ENCODE data around the gene PES1. TPM values are rescaled to one million over a fixed set of nuclear protein-coding genes. Genes with fewer than 3 reads are reported as not detected.

Gene PES1
- total RNA-seq, 1 donor from 2014 or later = 68.2 TPM

DNA sequence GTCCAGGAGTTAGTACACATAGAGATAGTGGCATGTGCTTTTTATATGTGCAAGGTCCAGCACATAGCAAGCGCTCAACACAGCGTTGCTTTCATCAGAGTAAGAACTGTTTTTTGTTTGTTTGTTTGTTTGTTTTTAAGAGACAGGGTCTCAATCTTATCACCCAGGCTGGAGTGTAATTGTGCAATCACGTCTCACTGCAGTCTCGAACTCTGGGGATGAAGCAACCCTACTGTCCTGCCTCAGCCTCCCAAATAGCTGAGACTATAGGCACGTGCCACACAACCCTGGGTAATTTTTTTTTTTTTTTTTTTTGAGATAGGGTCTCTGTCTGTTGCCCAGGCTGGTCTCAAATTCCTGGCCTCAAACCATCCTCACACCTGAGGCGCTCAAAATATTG, 26.1 kb upstream of the PES1 start:
- no peak for TF ChIP-seq CTCF (IDR thresholded peaks at IDR 0.05; ENCODE audit: unreplicated experiment)
- H3K9me3 Mint-ChIP-seq = no peaks in the 10 kb centered on the region
- peaks cover 11% of the 10 kb centered on the region for H3K36me3 Mint-ChIP-seq
- no peak overlapping the region for H3K4me3 Mint-ChIP-seq
- DNase-seq (ENCODE audit: low spot score in 2 of 2, unreplicated experiment in 2 of 2) = no peak
- H3K27me3 Mint-ChIP-seq (ENCODE audit: low read depth) = no peaks in the 10 kb centered on the region
- no peaks in the 10 kb centered on the region for H3K4me1 Mint-ChIP-seq
- H3K27ac Mint-ChIP-seq = no peak overlapping the region

GRCh38 chr22:30615543-30615954, 23.8 kb upstream of the PES1 start:
- no peaks in the 10 kb centered on the region for H3K9me3 Mint-ChIP-seq
- no peak for TF ChIP-seq CTCF (IDR thresholded peaks at IDR 0.05; ENCODE audit: unreplicated experiment)
- H3K27me3 Mint-ChIP-seq (ENCODE audit: low read depth) = no peaks in the 10 kb centered on the region
- no peak overlapping the region for H3K27ac Mint-ChIP-seq
- no peak overlapping the region for H3K4me3 Mint-ChIP-seq
- no peak for DNase-seq (ENCODE audit: low spot score in 2 of 2, unreplicated experiment in 2 of 2)
- H3K4me1 Mint-ChIP-seq = no peaks in the 10 kb centered on the region
- peaks cover 10% of the 10 kb centered on the region for H3K36me3 Mint-ChIP-seq

DNA sequence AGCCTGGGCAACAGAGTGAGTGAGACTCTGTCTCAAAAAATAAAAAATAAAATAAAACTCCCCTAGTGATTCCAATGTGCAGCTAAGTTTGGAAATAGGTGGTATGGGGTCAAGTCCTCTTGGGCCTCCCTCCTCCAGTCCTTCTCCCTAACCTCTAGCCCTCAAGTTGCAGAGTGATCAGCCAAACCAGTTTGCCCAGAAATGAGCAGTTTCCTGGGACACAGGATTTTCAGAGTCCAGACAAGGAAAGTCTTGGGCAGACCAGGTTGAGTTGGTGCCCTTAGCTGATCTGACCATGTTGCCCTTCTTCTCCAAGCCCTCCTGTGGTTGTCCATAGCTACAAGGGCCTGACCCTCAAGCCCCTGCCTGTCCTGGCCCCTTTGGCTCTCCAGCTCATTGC, 23.2 kb upstream of the PES1 start:
- H3K27ac Mint-ChIP-seq = no peak overlapping the region
- TF ChIP-seq CTCF (IDR thresholded peaks at IDR 0.05; ENCODE audit: unreplicated experiment) = no peak
- H3K9me3 Mint-ChIP-seq = no peaks in the 10 kb centered on the region
- H3K4me3 Mint-ChIP-seq = no peak overlapping the region
- no peak for DNase-seq (ENCODE audit: low spot score in 2 of 2, unreplicated experiment in 2 of 2)
- peaks cover 10% of the 10 kb centered on the region for H3K36me3 Mint-ChIP-seq
- H3K4me1 Mint-ChIP-seq = no peaks in the 10 kb centered on the region
- no peaks in the 10 kb centered on the region for H3K27me3 Mint-ChIP-seq (ENCODE audit: low read depth)

DNA sequence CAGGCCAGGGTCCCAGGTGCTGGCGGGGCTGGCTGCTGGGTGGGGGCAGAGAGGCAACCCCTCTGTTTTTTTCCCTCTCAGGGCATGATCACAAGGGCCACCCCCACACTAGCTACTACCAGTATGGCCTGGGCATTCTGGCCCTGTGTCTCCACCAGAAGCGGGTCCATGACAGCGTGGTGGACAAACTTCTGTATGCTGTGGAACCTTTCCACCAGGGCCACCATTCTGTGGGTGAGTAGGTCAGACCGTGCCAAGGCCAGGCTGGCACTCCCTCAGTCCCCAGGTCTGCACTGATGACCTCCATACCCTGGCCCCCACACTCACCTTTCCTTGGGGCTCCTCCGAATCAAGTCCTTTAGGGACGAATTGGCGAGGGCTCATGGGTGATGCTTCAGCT, 22.6 kb upstream of the PES1 start:
- no peak for DNase-seq (ENCODE audit: low spot score in 2 of 2, unreplicated experiment in 2 of 2)
- no peak overlapping the region for H3K4me3 Mint-ChIP-seq
- H3K27me3 Mint-ChIP-seq (ENCODE audit: low read depth) = no peaks in the 10 kb centered on the region
- peaks cover 10% of the 10 kb centered on the region for H3K36me3 Mint-ChIP-seq
- no peak for TF ChIP-seq CTCF (IDR thresholded peaks at IDR 0.05; ENCODE audit: unreplicated experiment)
- H3K27ac Mint-ChIP-seq = no peak overlapping the region
- no peaks in the 10 kb centered on the region for H3K9me3 Mint-ChIP-seq
- peaks cover 2% of the 10 kb centered on the region for H3K4me1 Mint-ChIP-seq

DNA sequence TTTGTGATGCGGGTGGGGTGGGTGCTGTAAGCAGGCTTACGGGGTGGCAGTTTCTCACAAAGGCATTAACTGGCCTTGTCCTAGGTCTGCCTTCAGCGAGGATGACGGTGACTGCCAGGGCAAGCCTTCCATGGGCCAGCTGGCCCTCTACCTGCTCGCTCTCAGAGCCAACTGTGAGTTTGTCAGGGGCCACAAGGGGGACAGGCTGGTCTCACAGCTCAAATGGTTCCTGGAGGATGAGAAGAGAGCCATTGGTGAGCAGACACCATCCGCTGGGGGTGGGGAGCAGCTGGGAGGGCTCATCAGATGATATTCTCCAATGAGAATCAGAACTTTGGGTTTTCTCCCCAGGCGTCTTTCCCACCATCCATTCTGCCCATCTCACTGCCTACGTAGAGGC, 21.1 kb upstream of the PES1 start:
- H3K27ac Mint-ChIP-seq = no peak overlapping the region
- H3K27me3 Mint-ChIP-seq (ENCODE audit: low read depth) = no peaks in the 10 kb centered on the region
- no peaks in the 10 kb centered on the region for H3K9me3 Mint-ChIP-seq
- DNase-seq (ENCODE audit: low spot score in 2 of 2, unreplicated experiment in 2 of 2) = no peak
- peaks cover 10% of the 10 kb centered on the region for H3K36me3 Mint-ChIP-seq
- no peak for TF ChIP-seq CTCF (IDR thresholded peaks at IDR 0.05; ENCODE audit: unreplicated experiment)
- H3K4me3 Mint-ChIP-seq = no peak overlapping the region
- H3K4me1 Mint-ChIP-seq = peaks cover 10% of the 10 kb centered on the region

DNA sequence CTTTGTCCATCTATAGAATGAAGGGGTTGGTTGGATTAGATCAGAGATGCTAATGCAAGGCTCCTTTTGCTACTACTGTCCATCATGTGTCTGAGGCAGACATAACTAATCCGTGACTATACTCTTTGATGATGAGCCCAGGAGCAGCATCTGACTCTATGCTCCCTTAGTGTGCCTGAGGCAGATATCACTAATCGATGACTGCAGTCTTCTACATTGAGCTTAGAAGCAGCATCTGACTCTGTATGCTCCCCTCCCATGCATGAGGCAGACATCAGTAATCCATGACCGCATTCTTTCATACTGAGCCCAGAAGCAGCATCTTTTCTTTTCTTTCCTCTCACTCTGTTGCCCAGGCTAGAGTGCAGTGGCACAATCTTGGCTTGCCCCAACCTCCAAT, 19.5 kb upstream of the PES1 start:
- Mint-ChIP-seq H3K4me3 (no peak overlapping the region), H3K27ac (no peak overlapping the region), H3K27me3 (ENCODE audit: low read depth) (no peaks in the 10 kb centered on the region), H3K9me3 (no peaks in the 10 kb centered on the region), H3K36me3 (peaks cover 10% of the 10 kb centered on the region), H3K4me1 (peaks cover 22% of the 10 kb centered on the region)
- no peak for TF ChIP-seq CTCF (IDR thresholded peaks at IDR 0.05; ENCODE audit: unreplicated experiment)
- DNase-seq (ENCODE audit: low spot score in 2 of 2, unreplicated experiment in 2 of 2) = no peak
